Brain pericyte (primary cell): ENCODE results near the gene PNKD.

ENCODE experiments used
- DNase-seq: peaks from one replicate; pipeline ENCODE4 v3.0.0-alpha.2; 2012; ENCODE audit warnings: low read depth, low spot score

Gene PNKD

DNA sequence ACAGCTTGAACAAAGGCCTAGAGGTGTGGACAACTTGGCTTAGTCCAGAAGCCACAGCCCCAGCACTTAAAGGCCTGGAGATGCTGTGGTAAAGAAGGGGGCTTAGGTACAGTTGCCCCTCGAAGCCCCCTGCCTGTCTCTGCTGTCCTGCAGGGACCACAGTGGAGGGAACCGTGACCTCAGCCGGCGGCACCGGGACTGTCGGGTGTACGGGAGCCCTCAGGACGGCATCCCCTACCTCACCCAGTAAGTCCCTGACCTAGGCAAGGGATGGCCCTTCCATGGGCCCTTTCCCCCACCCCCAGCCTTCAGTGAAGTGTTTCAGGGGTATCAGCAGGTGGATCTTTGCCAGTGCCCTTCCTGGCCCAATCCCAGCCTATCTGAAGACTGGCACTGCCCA lies 71.1 kb downstream of the PNKD start:
- DNase-seq: no peak

DNA sequence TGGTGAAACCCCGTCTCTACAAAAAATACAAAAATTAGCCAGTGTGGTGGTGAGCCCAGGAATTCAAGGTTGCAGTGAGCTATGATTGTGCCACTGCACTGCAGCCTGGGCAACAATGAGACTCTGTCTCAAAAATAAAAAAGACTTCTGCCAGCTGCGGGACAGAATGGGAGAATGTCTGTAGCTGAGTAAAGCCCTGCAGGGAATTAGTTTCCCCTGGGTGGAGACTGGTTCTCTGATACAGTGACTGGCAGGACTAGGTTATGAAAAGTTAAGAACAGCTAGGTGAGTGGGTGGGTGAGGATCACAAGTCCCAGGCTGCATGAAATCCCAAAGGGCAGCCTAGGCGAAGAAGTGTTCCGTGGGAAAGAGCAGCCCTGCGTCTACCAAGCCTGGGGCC lies 72.5 kb downstream of the PNKD start:
- no peak for DNase-seq

DNA sequence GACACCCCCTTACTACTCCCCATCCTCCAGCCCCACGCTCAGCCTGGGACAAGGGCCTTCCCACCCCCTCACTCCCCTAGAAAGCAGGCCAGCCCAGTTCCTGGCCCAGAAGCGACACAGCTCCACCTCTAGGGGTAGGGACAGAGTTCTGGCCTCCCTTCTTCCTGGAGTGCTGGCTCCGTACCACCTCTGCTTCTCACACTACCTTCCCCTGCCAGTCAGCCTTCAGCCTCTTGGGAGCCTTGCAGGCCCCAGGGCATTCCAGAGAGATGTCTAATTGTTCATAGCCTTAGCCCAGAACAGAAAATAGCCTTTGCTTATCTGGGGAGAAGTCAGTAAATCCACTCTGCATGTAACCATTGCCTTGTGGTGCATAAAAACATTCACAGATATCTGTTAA lies 73.3 kb downstream of the PNKD start:
- no peak for DNase-seq

DNA sequence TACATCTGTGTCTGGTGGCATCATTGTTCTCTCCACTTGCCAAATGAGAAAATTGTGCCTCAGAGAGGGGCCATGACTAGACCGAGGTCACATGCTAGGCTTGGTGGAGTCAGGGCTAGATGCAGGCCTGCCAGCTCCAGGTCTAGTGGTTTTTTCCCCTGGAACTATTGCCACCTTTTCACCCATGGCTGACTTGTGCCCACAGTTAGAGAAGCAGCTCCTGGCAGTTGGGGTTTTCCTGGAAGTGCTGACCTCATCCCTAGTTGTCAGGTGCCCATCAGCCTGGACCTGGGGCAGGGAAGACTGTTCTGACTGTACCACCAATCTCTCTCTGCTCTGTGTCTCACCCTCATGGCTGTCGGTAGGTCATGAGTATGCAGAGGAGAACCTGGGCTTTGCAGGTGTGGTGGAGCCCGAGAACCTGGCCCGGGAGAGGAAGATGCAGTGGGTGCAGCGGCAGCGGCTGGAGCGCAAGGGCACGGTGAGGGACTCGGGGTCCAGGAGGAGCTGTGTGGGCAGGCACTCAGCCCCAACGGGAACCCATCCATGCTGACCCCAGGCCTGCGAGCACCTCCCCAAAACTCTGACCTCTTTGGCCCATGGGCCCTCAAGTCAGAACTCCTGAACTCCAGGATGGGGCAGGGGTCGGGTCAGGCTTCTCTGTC lies 73.9 kb downstream of the PNKD start:
- DNase-seq: no peak

DNA sequence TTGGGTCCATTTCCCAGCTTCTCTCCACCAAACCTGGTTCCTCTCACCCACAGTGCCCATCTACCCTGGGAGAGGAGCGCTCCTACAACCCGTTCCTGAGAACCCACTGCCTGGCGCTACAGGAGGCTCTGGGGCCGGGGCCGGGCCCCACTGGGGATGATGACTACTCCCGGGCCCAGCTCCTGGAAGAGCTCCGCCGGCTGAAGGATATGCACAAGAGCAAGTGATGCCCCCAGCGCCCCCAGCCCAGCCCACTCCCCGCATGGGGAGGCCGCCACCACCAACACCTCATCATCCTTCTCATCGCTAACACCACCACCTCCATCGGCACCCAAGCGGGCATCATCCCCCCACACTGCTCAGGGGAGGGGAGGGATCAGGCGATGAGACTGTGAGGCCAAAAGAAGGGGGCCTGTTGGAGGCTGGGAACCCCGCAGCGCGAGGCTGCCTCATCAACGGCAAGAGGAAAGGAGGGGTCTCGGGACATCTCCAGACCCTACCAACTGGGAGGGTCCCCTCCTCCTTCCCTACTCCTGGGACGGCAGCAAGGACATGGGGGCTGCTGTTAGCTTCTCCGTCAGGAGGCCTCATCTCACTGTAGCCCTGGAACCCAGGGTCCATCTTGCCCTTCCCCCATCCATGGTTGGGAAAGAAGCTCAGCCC lies 74.6 kb downstream of the PNKD start:
- DNase-seq: no peak

DNA sequence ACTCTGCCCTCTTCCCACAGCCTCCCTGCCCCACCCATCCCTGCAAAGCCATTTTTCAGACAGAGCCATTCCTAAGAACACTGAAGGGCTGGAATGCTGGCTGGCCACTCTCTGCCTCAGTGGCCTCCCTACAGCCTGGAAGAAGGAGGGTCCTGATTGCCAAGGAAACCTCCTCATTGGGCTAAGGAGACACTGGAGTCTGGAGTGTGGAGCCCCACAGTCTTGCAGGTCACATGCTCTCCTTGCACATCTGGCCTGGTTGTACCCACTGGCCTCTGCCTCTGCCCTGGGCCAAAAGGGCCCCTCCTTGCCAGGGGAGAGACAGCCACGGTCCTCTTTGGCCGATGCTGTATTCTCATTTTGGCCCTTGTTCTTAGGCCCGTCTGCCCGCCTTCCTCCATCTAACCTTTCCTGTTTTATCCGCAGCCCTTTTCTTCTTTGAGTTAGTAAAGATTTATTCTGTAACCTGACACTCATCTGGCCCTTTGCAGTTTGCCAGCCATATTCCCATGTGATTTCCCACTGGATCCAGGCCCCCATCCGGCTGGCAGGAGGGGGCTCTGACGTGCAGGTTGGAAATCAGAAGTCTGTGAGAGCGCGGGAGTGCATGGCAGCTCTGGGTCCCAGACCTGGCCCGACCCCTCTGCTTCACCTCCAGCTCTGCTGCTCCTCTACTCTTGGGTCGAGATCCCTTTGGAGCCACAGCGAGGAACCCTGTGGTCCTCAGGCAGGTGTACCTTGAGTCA lies 75.3 kb downstream of the PNKD start:
- DNase-seq: no peak

DNA sequence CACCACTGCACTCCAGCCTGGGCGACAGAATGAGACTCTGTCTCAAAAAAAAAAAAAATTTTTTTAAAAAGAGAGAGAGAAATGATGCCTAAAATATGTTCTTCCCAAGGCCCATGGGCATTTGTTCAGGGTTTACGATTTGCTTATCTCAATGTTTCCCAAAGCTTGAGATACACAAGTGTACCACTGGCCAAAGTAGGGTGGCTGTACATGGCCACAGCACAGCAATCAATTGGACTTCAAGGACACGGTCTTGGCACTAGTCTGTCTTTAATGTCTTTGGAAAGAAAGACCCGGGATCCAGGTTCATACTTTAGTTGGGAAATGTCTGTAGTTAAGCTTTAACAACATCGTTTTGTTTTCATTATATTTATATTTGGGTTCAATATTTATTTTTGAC lies 76.9 kb downstream of the PNKD start:
- DNase-seq: no peak

DNA sequence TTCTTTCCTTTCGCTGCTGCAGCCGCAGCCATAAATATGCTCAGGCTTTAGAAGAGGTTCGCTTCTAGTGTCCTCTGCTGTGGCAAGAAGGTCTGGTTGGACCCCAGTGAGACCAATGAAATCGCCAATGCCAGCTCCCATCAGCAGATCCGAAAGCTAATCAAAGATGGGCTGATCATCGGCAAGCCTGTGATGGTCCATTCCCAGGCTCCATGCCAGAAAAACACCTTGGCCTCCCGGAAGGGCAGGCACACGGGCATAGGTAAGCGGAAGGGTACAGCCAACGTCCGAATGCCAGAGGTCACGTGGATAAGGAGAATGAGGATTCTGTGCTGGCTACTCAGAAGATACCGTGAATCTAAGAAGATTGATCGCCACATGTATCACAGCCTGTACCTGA lies 83.7 kb downstream of the PNKD start:
- DNase-seq: no peak

DNA sequence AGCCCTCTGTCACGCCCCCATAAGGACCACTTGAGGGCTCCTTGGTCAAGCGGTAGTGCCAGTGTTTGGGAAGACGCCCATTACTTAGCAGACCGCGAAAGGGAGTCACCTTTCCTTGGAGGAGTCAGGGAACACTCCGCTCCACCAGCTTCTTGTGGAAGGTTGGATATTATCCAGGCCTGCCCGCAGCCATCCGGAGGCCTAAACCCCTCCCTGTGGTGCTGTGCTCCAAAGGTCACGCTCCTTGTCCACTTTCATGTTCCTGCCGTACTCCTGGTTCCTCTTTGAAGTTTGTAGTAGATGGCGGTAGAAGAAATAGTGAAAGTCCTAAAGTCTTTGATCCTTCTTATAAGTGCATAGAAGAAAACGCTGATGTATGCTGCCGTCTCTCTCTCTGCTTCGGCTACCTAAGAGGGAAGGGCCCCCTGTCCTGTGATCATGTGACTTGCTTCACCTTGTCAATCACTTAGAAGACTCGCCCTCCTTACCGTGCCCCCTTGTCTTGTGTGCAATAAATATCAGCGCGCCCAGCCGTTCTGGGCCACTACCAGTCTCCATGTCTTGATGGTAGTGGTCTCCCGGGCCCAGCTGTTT lies 84.6 kb downstream of the PNKD start:
- DNase-seq: no peak

DNA sequence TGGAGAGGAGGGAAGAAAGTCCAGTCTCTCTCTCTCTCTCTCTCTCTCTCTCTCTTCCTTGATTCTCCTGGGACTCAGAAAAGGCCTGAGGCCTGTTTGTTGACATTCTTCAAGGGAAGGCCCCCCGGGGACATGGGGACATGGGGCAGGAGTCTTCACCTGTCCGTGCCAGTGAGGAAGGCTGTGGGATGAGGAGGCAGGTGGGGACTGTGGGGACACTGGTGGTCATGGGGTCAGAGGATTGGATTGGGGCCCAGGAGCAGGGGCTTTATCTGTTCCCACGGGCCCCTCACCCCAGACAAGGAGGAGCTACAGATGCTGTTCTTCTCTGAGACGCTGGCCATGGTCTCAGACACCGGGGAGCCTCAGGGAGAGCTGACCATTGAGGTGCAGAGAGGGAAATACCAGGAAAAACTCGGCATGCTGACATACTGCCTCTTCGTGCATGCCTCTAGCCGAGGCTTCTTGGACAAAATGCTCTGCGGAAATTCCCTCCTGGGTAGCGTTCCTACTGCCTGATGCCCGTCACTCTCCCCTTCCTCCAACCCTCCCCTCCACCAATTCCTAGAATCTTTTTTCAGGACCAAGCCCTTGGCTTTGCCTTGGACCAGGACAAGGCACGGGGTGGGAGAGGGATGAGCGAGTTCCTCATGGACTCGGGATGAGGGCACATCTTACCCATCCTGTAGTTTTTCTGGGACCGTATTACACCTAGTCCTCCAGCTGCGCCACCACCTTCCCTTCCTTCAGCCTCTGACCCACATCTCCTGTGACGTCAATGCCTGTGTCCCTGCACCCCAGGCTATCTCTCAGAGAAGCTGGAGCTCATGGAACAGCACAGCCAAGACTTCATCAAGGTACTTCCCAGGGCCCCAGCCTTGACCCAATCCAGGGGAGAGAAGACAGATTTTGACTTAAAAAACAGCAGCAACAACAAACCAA lies 87.2 kb downstream of the PNKD start:
- DNase-seq: no peak

DNA sequence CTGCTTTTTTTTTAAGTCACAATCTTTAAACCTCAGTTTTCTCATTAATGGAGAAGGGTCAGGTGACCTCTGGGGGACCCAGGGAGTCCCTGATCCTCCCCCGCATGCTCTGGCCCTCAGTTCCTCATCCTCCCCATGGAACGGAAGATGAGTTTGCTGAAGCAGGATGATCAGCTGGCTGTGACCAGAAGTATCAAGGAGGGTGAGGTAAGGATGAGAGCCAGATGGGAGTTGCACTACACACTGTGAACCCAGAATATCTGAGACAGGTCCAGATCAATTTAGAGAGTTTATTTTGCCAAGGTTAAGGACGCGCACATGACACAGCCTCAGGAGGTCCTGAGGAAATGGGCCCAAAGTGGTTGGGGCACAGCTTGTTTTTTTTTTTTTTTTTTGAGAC lies 90.1 kb downstream of the PNKD start:
- no peak for DNase-seq

DNA sequence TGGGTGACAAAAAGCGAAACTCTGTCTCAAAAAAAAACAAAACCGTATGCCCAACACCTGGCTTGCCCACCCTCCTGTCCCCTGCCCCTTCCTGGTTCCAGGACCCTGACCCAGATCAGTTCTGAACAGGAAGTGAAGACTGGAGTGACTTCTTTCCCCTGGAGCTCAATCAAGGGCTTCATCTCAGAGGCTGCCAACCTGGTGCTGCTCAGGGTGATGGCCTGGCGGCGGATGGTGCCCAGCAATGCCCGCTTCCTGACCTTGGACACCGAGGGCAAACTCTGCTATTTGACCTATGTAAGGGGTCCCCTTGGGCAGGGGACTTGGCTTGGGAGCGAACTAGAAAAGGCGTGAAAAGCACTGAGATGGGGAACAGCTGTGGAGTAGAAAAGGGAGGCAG lies 92.3 kb downstream of the PNKD start:
- DNase-seq: no peak

DNA sequence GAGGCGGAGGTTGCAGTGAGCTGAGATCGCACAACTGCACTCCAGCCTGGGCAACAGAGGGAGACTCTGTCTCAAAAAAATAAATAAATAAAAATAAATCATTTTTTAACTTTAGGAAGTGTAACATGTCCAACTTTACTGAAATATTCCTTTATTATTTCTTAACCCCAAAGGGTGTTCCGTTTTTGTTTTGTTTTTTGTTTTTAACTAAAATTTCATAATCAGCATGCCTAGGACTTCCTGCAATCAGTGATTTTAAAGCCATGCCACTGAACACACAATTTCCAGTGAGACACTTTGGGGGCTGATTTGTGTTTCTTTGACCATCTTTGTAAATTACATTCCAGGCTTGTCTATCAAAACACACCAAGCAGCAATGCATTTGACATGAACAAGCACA lies 93.4 kb downstream of the PNKD start:
- no peak for DNase-seq

DNA sequence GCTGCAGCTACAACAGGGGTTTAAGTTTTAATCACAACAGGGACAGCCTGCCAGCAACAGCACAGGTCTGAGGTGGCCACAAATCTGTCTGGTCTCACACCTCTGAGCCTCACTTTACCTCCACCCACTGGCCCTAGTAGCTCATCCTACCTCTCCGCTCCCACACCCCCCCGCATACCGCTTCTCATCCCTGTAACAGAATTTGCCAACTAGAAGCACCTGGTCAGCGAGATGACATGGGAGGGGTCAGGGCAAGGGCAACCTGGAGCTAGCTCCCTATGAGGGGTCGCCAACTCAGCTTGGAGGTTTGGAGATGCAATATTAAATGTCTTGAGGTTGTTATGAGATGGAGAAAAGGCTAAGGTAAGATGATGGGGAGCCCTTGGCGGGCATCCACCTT lies 93.9 kb downstream of the PNKD start:
- DNase-seq: no peak

DNA sequence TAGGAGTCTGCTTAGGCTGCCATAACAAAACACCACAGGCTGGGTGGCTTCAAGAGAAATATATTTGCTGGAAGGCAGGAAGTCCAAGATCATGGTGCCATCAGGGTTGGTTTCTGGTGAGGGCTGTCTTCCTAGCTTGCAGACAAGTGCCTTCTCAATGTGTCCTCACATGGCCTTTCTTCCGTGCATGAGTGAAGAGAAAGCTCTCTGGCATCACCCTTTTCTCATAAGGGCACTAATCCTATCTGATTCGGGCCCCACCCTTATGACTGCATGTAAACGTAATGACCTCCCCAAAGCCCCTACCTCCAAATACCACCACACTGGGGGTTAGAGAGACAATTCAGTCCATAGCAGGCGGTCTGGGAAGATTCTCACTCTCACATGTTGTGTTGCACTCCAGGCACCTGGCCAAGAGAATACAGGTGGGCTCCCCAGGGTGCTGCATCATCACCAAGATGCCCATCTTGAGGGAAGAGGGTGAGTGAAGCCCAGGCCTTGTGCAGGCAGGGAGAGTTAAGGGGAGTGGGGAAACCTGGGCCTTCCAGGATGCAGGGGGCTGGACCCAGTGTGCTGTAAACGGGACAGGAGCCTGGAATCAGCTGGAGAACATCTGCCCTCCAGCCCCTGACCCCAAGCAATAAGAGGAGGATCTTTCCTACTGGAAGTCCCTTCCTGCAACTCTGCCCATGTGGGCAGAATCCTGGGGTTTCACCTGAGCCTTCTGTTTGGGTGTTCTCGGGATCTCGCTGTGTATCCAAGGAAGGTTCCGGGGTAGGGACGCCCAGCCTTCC lies 96.5 kb downstream of the PNKD start:
- no peak for DNase-seq

DNA sequence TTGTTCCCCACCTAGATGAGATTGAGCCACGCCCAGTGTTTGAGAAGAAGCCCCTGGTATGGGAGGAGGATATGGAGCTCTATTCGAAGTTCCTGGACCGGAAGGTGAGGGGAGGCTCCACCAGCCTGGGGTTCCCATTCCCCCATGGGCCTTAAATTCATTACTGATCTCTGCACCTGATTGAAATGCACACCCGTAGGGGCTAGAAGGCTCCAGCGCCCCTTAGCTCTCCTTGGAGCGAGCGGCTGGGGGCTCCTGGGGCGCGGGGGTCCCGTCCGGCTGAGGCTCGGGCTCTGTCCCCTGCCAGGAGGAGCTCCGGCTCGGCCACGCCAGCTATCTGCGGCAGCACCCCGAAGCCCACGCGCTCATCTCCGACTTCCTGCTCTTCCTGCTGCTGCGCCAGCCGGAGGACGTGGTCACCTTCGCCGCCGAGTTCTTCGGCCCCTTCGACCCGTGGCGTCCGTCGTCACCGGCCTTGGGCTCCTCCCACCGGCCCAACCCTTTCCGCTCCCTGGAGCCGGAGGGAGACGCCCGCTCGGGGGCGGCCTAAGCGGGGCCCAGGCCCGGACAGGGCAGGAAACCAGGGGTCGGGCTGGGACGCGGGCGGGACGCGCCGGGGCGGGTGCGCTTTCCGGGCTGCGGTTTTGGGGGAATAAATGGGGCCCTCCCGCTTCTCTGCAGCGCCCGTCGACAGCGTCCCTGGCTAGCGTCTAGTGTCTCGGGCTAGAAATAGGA lies 97.3 kb downstream of the PNKD start:
- DNase-seq: no peak

DNA sequence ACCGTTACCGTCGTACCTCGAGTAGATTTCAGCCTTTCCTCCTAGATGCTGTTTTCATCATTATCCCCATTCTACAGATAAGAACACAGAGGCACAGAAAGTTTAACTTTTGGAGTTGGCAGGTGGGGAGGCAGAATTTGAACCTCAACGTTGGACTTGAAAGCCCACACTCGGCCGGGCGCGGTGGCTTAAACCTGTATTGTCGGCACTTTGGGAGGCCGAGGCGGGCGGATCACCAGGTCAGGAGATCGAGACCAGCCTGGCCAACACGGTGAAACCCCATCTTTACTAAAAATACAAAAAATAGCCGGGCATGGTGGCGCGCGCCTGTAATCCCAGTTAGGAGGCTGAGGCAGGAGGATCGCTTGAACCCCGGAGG lies 97.8 kb downstream of the PNKD start:
- DNase-seq: no peak

DNA sequence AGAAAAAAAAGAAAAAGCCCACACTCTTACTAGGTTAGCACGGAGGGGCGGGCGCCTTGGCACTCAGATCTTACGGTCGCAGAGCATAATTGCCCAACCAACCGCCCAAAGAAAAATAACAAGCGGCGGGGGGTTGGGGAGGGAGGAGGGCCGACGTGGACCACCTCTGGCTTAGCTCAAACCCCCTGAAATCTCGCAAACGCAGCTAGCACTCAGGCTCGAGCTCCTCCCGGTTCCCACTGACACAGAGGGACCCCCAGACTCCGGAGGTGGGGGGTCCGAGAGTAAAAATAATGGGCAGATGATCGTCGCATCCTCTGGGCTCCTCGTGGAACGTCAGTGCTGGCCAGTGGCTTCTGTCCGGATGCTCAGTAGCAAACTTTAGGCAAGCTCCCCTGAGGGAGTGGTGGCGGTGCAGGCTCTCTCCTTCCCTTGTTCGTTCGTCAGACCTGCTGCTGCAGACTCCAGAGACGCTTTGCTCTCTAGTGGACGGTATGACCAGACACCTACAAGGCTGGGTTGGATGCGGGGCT lies 98.4 kb downstream of the PNKD start:
- DNase-seq: no peak

DNA sequence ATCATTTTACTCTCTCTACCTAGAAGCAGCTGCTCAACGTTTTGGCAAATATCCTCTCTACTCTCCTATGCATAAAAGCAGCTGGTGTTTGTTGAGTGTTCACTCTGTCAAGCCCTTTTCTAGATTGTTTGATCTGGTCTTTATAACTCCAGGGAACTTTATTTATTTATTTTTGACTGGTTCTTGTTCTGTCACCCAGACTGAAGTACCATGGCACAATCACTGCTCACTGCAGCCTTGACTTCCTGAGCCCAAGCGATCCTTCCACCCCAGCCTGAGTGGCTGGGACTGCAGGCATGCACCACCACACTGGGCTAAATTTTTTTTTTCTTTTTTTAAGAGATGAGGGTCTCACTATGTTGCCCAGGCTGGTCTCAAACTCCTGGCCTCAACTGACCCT lies 99.0 kb downstream of the PNKD start:
- DNase-seq: no peak
